Colonic mucosa (tissue), 4 donors: ENCODE results near the gene ZSCAN12. TPM values are rescaled to one million over a fixed set of nuclear protein-coding genes. Genes with fewer than 3 reads are reported as not detected.
"Not testable (repeated sequence)": the region's sequence is repeated elsewhere in the genome, so short reads cannot be mapped to it uniquely, and the experiment has no call there.

ENCODE experiments used
- DNase-seq: peaks from one replicate; pipeline ENCODE4 v3.0.0-alpha.2; 2020
- H3K27ac ChIP-seq: fragments of 200-600 bp; one replicate; pipeline ENCODE4 v1.8.0; 2021
- H3K27me3 ChIP-seq: fragments of 200-600 bp; one replicate; pipeline ENCODE4 v1.8.0; 2021
- H3K36me3 ChIP-seq: fragments of 200-600 bp; one replicate; pipeline ENCODE4 v1.8.0; 2021
- H3K4me1 ChIP-seq: fragments of 200-600 bp; one replicate; pipeline ENCODE4 v1.8.0; 2021; ENCODE audit warnings: mild to moderate bottlenecking
- H3K4me3 ChIP-seq: fragments of 200-600 bp; one replicate; pipeline ENCODE4 v1.8.0; 2021
- H3K9ac ChIP-seq, 2 donors: one replicate each; pipeline ENCODE4 v1.7.0; 2013; ENCODE audit warnings: control low read depth in 2 of 2, low read depth in 2 of 2, low read length in 2 of 2
- H3K9me3 ChIP-seq: fragments of 200-600 bp; one replicate; pipeline ENCODE4 v1.8.0; 2021
- intact Hi-C: fragments of 100-400 bp; cut with DNase I; formaldehyde crosslinking; loops from one replicate; pipeline ENCODE4 v1.14.1; 2022
- total RNA-seq, 2 donors: library from RNA; stranded (reverse); fragmentation: NEBNext Ultra II Directional in 1 of 2; extraction: Animal tissue kit (Norgen Biotek cat#: 25700) in 1 of 2; gene quantifications; one replicate each; pipeline ENCODE4 v1.2.1, GENCODE V29; 2021
- TF ChIP-seq, protein P1 (sequence below): fragments of 200-600 bp; IDR thresholded peaks from one replicate; pipeline ENCODE4 v1.8.0; 2022; ENCODE audit warnings: antibody characterized with exemption, mild to moderate bottlenecking
- donor health status: healthy.
- donor health status: DM: no; HTN: no; CAD: no.
- donor health status: DM: no; HTN: no; CAD: no.

The ZSCAN12 gene
- total RNA-seq, 2 donors from 2014 or later: 4.5 to 4.9 TPM

DNA sequence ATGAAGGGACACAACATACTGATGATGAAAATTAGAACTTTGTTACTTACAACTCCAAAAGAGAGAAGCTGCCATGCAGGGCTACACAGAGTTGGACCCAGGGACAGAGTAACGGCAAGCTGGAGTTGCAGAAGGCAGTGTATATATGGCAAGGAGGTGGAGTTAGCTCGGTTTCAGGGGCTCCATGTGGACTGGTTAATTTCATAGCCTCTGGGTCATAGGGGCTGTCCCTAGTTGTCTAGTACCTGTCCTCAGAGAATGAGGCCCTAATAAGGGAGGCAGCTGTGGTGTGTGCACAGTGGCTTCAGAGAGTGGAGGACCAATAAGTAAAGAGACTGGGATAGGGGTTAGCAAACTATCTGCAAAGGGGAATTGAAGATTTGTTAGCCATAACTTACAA is 7.9 kb upstream of the ZSCAN12 start:
- no peaks in the 10 kb centered on the region for H3K4me1 ChIP-seq
- no peak overlapping the region for H3K4me3 ChIP-seq
- no peak overlapping the region for H3K27ac ChIP-seq
- TF ChIP-seq, protein P1, sequence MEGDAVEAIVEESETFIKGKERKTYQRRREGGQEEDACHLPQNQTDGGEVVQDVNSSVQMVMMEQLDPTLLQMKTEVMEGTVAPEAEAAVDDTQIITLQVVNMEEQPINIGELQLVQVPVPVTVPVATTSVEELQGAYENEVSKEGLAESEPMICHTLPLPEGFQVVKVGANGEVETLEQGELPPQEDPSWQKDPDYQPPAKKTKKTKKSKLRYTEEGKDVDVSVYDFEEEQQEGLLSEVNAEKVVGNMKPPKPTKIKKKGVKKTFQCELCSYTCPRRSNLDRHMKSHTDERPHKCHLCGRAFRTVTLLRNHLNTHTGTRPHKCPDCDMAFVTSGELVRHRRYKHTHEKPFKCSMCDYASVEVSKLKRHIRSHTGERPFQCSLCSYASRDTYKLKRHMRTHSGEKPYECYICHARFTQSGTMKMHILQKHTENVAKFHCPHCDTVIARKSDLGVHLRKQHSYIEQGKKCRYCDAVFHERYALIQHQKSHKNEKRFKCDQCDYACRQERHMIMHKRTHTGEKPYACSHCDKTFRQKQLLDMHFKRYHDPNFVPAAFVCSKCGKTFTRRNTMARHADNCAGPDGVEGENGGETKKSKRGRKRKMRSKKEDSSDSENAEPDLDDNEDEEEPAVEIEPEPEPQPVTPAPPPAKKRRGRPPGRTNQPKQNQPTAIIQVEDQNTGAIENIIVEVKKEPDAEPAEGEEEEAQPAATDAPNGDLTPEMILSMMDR: no peak
- no peaks in the 10 kb centered on the region for H3K9me3 ChIP-seq
- DNase-seq: no peak
- intact Hi-C loops: no loop called here
- H3K36me3 ChIP-seq: no peaks in the 10 kb centered on the region
- no peak overlapping the region for H3K9ac ChIP-seq
- no peaks in the 10 kb centered on the region for H3K27me3 ChIP-seq

GRCh38 chr6:28403923-28404322 is 4.4 kb upstream of the ZSCAN12 start:
- H3K27ac ChIP-seq, H3K4me3 ChIP-seq, H3K36me3 ChIP-seq, intact Hi-C loops, H3K9ac ChIP-seq, H3K4me1 ChIP-seq, H3K27me3 ChIP-seq, H3K9me3 ChIP-seq, DNase-seq: not testable (repeated sequence)

GRCh38 chr6:28402197-28402596 is 2.6 kb upstream of the ZSCAN12 start:
- no peaks in the 10 kb centered on the region for H3K9me3 ChIP-seq
- H3K9ac ChIP-seq: no peak overlapping the region
- H3K27me3 ChIP-seq: no peaks in the 10 kb centered on the region
- H3K27ac ChIP-seq: no peak overlapping the region
- intact Hi-C loops: no loop called here
- H3K36me3 ChIP-seq: no peaks in the 10 kb centered on the region
- TF ChIP-seq, protein P1: no peak
- no peak for DNase-seq
- H3K4me3 ChIP-seq: no peak overlapping the region
- H3K4me1 ChIP-seq: no peaks in the 10 kb centered on the region

- H3K27me3 ChIP-seq: no peaks in the 10 kb centered on the region
- no peak overlapping the region for H3K9ac ChIP-seq
- H3K36me3 ChIP-seq: no peaks in the 10 kb centered on the region
- no peaks in the 10 kb centered on the region for H3K9me3 ChIP-seq
- DNase-seq: no peak
- intact Hi-C loops: no loop called here
- no peaks in the 10 kb centered on the region for H3K4me1 ChIP-seq
- TF ChIP-seq, protein P1: no peak
- H3K27ac ChIP-seq: no peak overlapping the region
- no peak overlapping the region for H3K4me3 ChIP-seq
These were observed 1.6 kb upstream of the ZSCAN12 start for GRCh38 chr6:28401172-28401571.

GRCh38 chr6:28400122-28400451 is 540 bp upstream of the ZSCAN12 start:
- Histone ChIP-seq H3K4me3 (peak overlapping the region; percentile 78), H3K36me3 (no peaks in the 10 kb centered on the region), H3K9me3 (no peaks in the 10 kb centered on the region), H3K9ac (peak overlapping the region in 1 of 2 donors; percentile 91), H3K27me3 (no peaks in the 10 kb centered on the region), H3K27ac (no peak overlapping the region), H3K4me1 (no peaks in the 10 kb centered on the region)
- intact Hi-C loops: no loop called here
- DNase-seq: no peak
- TF ChIP-seq, protein P1: no peak

DNA sequence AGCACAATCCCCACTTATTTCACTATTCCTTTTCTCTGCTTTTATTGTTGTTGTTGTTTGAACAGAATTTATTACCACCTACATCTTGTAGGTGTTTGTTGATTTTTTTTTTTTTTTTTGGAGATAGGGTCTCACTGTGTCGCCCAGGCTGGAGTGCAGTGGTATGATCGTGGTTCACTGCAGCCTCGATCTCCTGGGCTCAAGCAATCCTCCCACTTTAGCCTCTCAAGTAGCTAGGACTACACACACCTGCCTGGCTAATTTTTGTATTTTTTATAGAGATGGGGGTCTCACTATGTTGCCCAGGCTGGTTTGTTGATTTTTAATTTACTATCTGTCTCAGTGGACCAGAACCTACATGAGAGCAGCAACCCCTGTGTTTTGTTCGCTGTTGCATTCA is 3.6 kb downstream of the ZSCAN12 start:
- no peak for DNase-seq
- H3K27me3 ChIP-seq: no peaks in the 10 kb centered on the region
- peaks cover 13% of the 10 kb centered on the region for H3K36me3 ChIP-seq
- TF ChIP-seq, protein P1: no peak
- no peak overlapping the region for H3K27ac ChIP-seq
- no peak overlapping the region for H3K4me3 ChIP-seq
- H3K9ac ChIP-seq: no peak overlapping the region
- intact Hi-C loops: no loop called here
- H3K4me1 ChIP-seq: no peaks in the 10 kb centered on the region
- H3K9me3 ChIP-seq: no peaks in the 10 kb centered on the region
